DOHH2 (cell line): Measurements from ENCODE around the gene FOXF2.

Experiments
- H3F3A ChIP-seq: fragments of 200-600 bp; sonication (generic), shearing (Covaris generic); 2 replicates; pipeline ENCODE4 v1.6.0; 2016; ENCODE audit warnings: antibody characterized with exemption, mild to moderate bottlenecking; ENCODE audit not compliant: control insufficient read depth, insufficient read depth
- H3K27ac ChIP-seq: fragments of 200-600 bp; sonication (generic); 2 replicates; pipeline ENCODE4 v1.5.1; 2014; ENCODE audit warnings: low read depth, mild to moderate bottlenecking, low read length, moderate library complexity
- H3K27me3 ChIP-seq: fragments of 200-600 bp; sonication (generic); 2 replicates; pipeline ENCODE4 v1.6.1; 2014; ENCODE audit warnings: mild to moderate bottlenecking, low read length, mixed read lengths; ENCODE audit not compliant: control insufficient read depth
- H3K36me3 ChIP-seq: fragments of 200-600 bp; sonication (generic); 2 replicates; pipeline ENCODE4 v1.6.1; 2014; ENCODE audit warnings: mild to moderate bottlenecking, low read length, moderate library complexity, mixed read lengths; ENCODE audit not compliant: control insufficient read depth
- H3K4me1 ChIP-seq: fragments of 200-600 bp; sonication (generic); 2 replicates; pipeline ENCODE4 v1.6.1; 2014; ENCODE audit warnings: mild to moderate bottlenecking, low read length, mixed read lengths; ENCODE audit not compliant: control insufficient read depth
- H3K4me2 ChIP-seq: fragments of 200-600 bp; sonication (generic); 2 replicates; pipeline ENCODE4 v1.6.0; 2014; ENCODE audit warnings: mild to moderate bottlenecking, low read length, moderate library complexity
- H3K4me3 ChIP-seq: fragments of 200-600 bp; sonication (generic); 2 replicates; pipeline ENCODE4 v1.5.1; 2014; ENCODE audit warnings: mild to moderate bottlenecking, low read length, mixed read lengths
- H3K79me2 ChIP-seq: fragments of 200-600 bp; sonication (generic); 2 replicates; pipeline ENCODE4 v1.6.1; 2014; ENCODE audit warnings: mild to moderate bottlenecking, low read length, mixed read lengths; ENCODE audit not compliant: control insufficient read depth
- H3K9me2 ChIP-seq: fragments of 200-600 bp; sonication (generic); replicated peaks from 2 replicates; pipeline ENCODE4 v1.6.1; 2014; ENCODE audit warnings: mild to moderate bottlenecking, low read length, mixed read lengths; ENCODE audit not compliant: control insufficient read depth
- H3K9me3 ChIP-seq: fragments of 200-600 bp; sonication (generic); 2 replicates; pipeline ENCODE4 v1.6.1; 2014; ENCODE audit warnings: antibody characterized with exemption, low read length, mixed read lengths; ENCODE audit not compliant: control insufficient read depth, insufficient read depth
- H4K20me1 ChIP-seq: fragments of 200-600 bp; sonication (generic); 2 replicates; pipeline ENCODE4 v1.6.0; 2014; ENCODE audit warnings: low read depth, mild to moderate bottlenecking, antibody characterized with exemption, low read length, moderate library complexity; ENCODE audit not compliant: control insufficient read depth, insufficient read depth
- EZH2phosphoT487 ChIP-seq: fragments of 200-600 bp; sonication (generic); IDR thresholded peaks from 2 replicates; pipeline ENCODE4 v1.6.1; 2017; ENCODE audit warnings: borderline replicate concordance, mild to moderate bottlenecking, antibody characterized with exemption, low read length, moderate library complexity, mixed read lengths
- TF ChIP-seq, protein P1 (sequence below): fragments of 200-600 bp; sonication (generic); IDR thresholded peaks from one replicate; pipeline ENCODE4 v1.5.1; 2014; ENCODE audit warnings: antibody characterized with exemption, mild to moderate bottlenecking, low read depth, low read length; ENCODE audit not compliant: poor library complexity, severe bottlenecking

FOXF2 gene

DNA sequence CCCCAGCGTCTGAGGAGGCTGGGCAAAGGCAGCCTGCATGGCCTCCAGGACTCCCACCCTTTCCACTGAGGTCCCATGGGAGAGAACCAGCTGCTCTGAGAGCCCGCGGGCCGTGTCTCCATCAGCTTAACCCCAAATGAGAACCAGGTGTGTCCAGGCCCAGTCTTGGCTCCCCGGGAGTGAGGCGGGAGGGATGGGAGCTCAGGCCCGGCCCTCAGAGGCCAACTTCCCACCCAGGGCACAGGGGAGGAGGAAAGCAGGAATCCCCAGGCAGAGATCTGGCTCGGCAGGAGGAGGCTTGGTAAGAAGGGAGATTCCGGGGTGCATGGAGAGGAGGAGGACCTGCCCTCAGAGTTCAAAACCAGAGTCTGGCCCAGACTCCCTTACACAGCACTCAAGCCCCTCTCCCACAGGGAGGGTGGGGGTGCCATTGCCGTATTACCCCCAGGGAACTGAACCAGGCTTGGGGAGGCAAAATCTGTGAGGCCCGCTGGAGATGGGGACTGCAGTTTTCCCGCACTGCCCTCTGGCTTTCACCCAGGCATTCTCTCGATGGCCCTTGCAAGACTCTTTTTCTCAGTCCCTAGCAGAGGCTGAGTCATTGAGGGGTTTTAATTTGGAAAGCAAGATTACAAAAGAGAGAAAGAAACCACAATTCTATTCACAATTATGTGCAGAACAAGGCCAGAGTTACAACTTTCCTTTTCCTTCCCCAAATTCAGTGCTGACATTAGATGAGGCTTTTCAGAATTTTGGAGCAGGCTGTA is 17.1 kb downstream of the FOXF2 start:
- Histone ChIP-seq H3K4me2 (no peak overlapping the region), H3K9me2 (no peaks in the 10 kb centered on the region), H3K27ac (no peak overlapping the region)

DNA sequence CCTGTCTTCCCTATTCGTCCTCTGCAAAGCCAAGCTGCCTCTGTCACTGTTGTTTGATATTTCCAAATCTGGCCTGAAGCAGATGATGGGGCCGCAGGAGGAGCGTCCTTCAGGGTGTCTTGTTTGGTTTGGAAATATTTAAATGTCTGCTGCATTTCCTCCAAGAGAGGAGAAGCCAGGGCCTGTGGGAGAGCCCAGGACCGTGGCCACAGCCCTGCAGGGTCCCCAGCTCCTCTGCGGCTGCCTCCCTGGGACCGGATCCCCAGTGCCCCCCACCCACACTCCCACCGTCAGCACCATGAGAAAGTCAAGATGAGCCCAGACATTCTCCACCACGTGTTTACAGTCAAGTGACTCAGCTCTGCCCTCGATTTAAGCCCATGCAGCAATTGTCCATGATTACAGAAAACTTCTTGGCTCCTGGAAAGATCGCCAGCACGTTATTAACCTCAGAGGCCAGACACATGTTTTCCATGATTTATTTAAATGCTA is 18.2 kb downstream of the FOXF2 start:
- no peak overlapping the region for H3K27ac ChIP-seq
- no peak overlapping the region for H3K4me2 ChIP-seq
- no peaks in the 10 kb centered on the region for H3K27me3 ChIP-seq
- no peaks in the 10 kb centered on the region for H3F3A ChIP-seq
- no peaks in the 10 kb centered on the region for H4K20me1 ChIP-seq
- H3K9me2 ChIP-seq = no peaks in the 10 kb centered on the region
- no peak overlapping the region for H3K4me3 ChIP-seq
- H3K36me3 ChIP-seq = no peaks in the 10 kb centered on the region
- no peaks in the 10 kb centered on the region for H3K4me1 ChIP-seq
- TF ChIP-seq, protein P1, sequence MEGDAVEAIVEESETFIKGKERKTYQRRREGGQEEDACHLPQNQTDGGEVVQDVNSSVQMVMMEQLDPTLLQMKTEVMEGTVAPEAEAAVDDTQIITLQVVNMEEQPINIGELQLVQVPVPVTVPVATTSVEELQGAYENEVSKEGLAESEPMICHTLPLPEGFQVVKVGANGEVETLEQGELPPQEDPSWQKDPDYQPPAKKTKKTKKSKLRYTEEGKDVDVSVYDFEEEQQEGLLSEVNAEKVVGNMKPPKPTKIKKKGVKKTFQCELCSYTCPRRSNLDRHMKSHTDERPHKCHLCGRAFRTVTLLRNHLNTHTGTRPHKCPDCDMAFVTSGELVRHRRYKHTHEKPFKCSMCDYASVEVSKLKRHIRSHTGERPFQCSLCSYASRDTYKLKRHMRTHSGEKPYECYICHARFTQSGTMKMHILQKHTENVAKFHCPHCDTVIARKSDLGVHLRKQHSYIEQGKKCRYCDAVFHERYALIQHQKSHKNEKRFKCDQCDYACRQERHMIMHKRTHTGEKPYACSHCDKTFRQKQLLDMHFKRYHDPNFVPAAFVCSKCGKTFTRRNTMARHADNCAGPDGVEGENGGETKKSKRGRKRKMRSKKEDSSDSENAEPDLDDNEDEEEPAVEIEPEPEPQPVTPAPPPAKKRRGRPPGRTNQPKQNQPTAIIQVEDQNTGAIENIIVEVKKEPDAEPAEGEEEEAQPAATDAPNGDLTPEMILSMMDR = no peak
- TF ChIP-seq EZH2phosphoT487 = no peak
- H3K79me2 ChIP-seq = no peaks in the 10 kb centered on the region
- no peaks in the 10 kb centered on the region for H3K9me3 ChIP-seq

More for the DNA sequence above, 17.1 kb downstream of the FOXF2 start:
- no peaks in the 10 kb centered on the region for H3K79me2 ChIP-seq
- no peaks in the 10 kb centered on the region for H3K36me3 ChIP-seq
- H3K4me3 ChIP-seq = no peak overlapping the region
- H4K20me1 ChIP-seq = no peaks in the 10 kb centered on the region
- no peaks in the 10 kb centered on the region for H3F3A ChIP-seq
- TF ChIP-seq, protein P1 = no peak
- no peak for TF ChIP-seq EZH2phosphoT487
- H3K9me3 ChIP-seq = no peaks in the 10 kb centered on the region
- no peaks in the 10 kb centered on the region for H3K4me1 ChIP-seq
- H3K27me3 ChIP-seq = no peaks in the 10 kb centered on the region

GRCh38 chr6:1409774-1410465 is 20.5 kb downstream of the FOXF2 start:
- H3K27ac ChIP-seq = no peak overlapping the region
- H3K4me3 ChIP-seq = no peak overlapping the region
- H3K4me2 ChIP-seq = no peak overlapping the region
- H3K36me3 ChIP-seq = no peaks in the 10 kb centered on the region
- H4K20me1 ChIP-seq = no peaks in the 10 kb centered on the region
- H3K9me3 ChIP-seq = no peaks in the 10 kb centered on the region
- no peaks in the 10 kb centered on the region for H3F3A ChIP-seq
- H3K9me2 ChIP-seq = no peaks in the 10 kb centered on the region
- no peaks in the 10 kb centered on the region for H3K79me2 ChIP-seq
- no peaks in the 10 kb centered on the region for H3K27me3 ChIP-seq
- TF ChIP-seq, protein P1 = no peak
- no peak for TF ChIP-seq EZH2phosphoT487
- no peaks in the 10 kb centered on the region for H3K4me1 ChIP-seq
